Measurements from ENCODE around the gene LGI2.
"Not testable (repeated sequence)": the region's sequence is repeated elsewhere in the genome, so short reads cannot be mapped to it uniquely, and the experiment has no call there.

The LGI2 gene

DNA sequence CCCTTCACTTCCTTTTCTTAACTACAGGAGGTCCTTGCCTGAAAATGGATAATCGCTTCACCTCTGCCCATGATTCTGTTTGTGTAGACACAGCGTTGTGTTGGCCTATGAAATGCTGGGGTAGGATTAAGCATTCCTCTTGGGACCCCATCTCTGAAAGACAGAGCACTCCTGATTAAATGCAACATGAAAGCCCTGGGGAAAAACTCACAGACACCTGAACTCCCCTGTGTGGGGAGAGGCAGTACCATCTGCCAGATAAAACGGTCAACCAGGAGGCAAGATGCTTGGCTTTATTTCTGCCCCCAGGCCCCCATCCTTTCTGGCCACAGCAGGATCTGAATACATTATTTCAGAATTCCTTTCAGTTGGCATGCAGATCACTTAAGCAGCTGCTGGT, 1.9 kb downstream of the LGI2 start:
- H3K9ac ChIP-seq (ENCODE audit: low read depth, low read length), result no peak overlapping the region
- peaks cover 10% of the 10 kb centered on the region for H3K4me1 ChIP-seq (ENCODE audit: insufficient read depth, low read length)
- H3K9me3 ChIP-seq (ENCODE audit: control insufficient read depth, insufficient read depth, low read length), result no peaks in the 10 kb centered on the region
- no peaks in the 10 kb centered on the region for H3K36me3 ChIP-seq (ENCODE audit: insufficient read depth, low read length)

DNA sequence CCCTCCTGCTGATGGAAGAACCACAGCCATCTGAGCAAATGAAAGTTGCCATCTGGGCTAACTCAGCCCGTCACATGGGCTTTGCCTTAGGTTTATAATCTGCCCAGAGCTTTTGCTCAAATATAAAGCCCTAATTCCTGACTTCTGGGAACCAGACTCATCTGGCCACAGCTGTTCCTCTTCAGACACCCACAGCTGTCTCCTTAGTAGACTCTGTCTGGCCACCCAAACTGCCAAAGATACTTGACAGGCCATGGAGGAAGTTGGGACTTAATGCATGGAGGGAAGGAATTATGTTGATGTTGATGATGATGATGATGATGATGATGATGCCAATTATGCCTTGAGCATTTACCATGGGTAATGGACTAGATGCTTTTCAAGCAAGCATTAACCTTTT, 8.0 kb downstream of the LGI2 start:
- no peaks in the 10 kb centered on the region for H3K9me3 ChIP-seq (ENCODE audit: control insufficient read depth, insufficient read depth, low read length)
- no peaks in the 10 kb centered on the region for H3K36me3 ChIP-seq (ENCODE audit: insufficient read depth, low read length)
- no peak overlapping the region for H3K9ac ChIP-seq (ENCODE audit: low read depth, low read length)
- H3K4me1 ChIP-seq (ENCODE audit: insufficient read depth, low read length), result no peaks in the 10 kb centered on the region

DNA sequence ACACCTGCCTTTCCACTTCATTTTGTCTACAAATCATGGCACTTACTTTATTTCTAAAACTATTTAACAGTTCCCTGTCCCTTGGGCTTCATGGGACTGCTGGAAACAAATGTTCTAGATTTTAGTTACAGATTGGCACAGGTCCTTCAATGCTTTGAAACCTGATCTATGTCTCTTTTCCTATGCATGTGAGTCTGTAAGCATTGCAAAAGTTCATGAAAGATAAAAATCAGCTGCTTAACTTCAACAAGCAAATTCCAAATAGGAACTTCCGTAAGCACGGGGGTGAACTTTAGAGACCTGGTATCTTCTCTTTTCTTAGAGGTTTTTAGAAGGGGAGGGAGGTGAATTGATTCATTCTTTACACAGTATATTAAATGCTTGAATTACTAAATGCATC, 9.5 kb downstream of the LGI2 start:
- H3K4me1 ChIP-seq (ENCODE audit: insufficient read depth, low read length), result no peaks in the 10 kb centered on the region
- no peaks in the 10 kb centered on the region for H3K36me3 ChIP-seq (ENCODE audit: insufficient read depth, low read length)
- H3K9me3 ChIP-seq (ENCODE audit: control insufficient read depth, insufficient read depth, low read length), result no peaks in the 10 kb centered on the region
- no peak overlapping the region for H3K9ac ChIP-seq (ENCODE audit: low read depth, low read length)

DNA sequence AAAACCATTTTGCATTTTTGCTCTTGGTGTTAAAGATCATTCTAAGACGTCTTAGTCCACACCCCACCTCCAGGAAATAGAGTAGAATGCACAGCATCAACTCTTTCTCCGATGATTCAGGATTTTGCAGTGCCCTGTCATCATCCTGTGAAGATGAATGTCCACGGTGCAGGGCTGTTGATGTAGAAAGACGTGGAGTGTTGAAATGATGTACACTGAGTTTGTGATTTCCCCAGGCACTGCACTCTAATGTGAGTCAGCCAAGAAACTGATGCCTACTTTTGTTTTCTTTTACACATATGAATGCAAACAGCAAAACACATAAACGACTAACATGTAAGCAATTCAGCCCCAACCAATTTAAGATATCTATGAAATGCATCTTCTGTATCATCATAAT, 10.5 kb downstream of the LGI2 start:
- Histone ChIP-seq H3K9ac (ENCODE audit: low read depth, low read length) (no peak overlapping the region), H3K4me1 (ENCODE audit: insufficient read depth, low read length) (peaks cover 2% of the 10 kb centered on the region; the same call in 1 of the 2 replicates), H3K36me3 (ENCODE audit: insufficient read depth, low read length) (no peaks in the 10 kb centered on the region), H3K9me3 (ENCODE audit: control insufficient read depth, insufficient read depth, low read length) (no peaks in the 10 kb centered on the region)

DNA sequence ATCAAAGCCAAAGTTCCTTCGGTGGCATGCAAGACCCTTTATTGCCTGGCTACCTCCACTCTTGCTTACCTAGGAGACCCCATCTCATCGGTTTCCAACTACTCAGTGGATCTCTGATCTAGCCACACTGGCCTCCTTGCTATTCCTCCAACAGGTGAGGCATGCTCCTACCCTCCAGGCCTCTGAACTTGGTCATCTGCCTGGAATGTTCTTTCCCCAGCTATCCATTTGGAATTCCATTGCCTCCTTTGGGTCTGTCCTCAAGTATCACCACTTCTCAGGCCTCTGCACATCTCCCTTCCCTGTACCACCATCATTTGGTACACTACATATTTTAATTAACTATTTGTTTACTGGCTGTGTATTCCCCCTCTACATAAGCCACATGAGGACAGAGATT, 11.2 kb downstream of the LGI2 start:
- Histone ChIP-seq H3K36me3 (ENCODE audit: insufficient read depth, low read length) (no peaks in the 10 kb centered on the region), H3K9me3 (ENCODE audit: control insufficient read depth, insufficient read depth, low read length) (no peaks in the 10 kb centered on the region), H3K9ac (ENCODE audit: low read depth, low read length) (no peak overlapping the region), H3K4me1 (ENCODE audit: insufficient read depth, low read length) (peaks cover 7% of the 10 kb centered on the region)

DNA sequence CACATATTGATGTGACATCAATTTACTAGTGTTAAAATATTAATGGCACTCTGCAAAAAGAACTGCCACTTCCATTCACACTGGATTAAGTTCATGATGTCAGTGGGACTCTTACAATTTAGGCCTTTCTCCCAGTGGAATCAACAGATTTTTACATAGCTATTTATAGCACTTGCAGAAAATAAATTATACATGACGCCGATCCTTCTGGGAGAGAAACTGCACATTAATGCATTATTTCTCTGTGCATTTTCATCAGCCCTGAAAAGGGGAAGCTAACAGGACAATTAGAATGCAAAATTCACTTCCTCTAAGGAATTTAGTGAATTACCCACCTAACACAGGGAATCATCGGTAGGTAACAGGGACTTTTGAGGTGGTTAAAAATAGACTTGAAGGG, 15.7 kb downstream of the LGI2 start:
- H3K4me1 ChIP-seq (ENCODE audit: insufficient read depth, low read length), result peaks cover 7% of the 10 kb centered on the region
- no peaks in the 10 kb centered on the region for H3K36me3 ChIP-seq (ENCODE audit: insufficient read depth, low read length)
- no peak overlapping the region for H3K9ac ChIP-seq (ENCODE audit: low read depth, low read length)
- H3K9me3 ChIP-seq (ENCODE audit: control insufficient read depth, insufficient read depth, low read length), result no peaks in the 10 kb centered on the region

DNA sequence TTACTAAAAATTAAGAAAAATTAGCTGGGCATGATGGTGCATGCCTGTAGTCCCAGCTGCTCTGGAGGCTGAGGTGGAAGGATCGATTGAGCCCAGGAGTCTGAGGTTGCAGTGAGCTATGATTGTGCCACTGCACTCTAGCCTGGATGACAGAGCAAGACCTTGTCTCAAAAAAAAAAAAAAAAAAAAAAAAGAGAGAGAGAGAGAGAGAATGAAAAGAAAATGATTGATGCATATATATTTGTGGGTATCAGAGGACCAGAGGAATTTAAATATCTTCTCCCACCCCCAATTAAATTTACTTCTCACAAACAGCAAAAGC, 16.1 kb downstream of the LGI2 start:
- not testable (repeated sequence) for H3K9me3 ChIP-seq (ENCODE audit: control insufficient read depth, insufficient read depth, low read length); H3K36me3 ChIP-seq (ENCODE audit: insufficient read depth, low read length); H3K9ac ChIP-seq (ENCODE audit: low read depth, low read length); H3K4me1 ChIP-seq (ENCODE audit: insufficient read depth, low read length)

DNA sequence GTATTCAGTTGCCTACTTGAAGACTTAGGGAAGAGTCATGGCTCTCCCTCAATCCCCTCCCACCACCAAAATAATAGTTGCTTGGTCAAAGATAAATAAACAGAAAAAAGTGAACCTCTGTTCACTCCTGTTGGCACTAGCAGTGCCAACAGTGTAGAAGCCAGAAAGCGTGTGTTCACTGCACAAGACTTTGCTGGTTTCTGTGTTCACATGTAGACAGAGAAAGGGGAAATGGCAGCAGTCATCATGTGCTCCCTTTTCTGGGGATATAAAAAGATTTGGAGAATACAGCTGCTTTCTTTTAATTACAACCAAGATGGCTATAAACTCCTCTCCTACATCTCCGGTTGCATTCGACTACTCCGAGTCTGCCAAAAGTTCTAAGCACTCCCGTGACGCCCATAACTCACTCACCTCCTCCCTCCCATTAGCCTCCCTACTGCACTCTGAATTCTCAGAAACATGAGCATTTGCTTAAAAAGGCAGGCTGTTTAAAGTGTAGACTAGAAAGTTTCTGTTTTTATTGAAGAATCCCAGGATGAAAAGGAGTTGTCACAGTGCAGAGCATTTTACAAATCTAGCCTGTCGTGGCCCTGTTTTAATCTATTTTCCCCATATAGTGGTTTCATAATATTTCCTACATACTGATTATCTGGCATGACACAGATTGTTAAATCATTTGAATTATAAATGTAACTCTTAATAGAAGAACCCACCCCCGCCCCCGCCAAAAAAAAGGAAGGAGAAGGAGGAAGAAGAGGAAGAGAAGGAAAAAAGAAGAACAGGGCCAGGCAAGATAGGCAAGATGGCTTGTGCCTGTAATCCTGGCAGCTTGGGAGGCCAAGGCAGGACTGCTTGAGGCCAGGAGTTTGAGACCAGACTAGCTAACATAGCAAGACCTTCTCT, 16.7 kb downstream of the LGI2 start:
- H3K4me1 ChIP-seq (ENCODE audit: insufficient read depth, low read length), result peaks cover 7% of the 10 kb centered on the region
- no peak overlapping the region for H3K9ac ChIP-seq (ENCODE audit: low read depth, low read length)
- no peaks in the 10 kb centered on the region for H3K36me3 ChIP-seq (ENCODE audit: insufficient read depth, low read length)
- H3K9me3 ChIP-seq (ENCODE audit: control insufficient read depth, insufficient read depth, low read length), result no peaks in the 10 kb centered on the region

DNA sequence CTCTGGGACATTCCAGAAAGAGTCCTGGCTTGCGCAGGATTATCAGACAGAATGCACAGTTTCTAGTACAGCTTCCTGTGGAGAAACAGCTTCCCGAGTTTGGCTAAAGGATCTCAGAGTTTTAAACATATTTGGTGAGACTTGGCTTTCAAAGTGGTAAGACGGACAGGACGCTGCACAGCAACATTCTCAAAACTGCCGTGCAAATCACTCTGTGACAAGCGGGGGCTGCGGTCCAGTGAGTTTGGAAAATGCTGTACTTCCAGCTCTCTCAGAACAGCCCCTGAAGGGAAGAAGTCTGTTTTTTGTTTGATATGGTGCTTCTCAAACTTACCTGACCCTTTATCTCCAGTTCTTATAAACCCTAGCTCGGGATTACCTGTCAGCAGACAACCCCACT, 18.1 kb downstream of the LGI2 start:
- Histone ChIP-seq H3K36me3 (ENCODE audit: insufficient read depth, low read length) (no peaks in the 10 kb centered on the region), H3K9me3 (ENCODE audit: control insufficient read depth, insufficient read depth, low read length) (no peaks in the 10 kb centered on the region), H3K9ac (ENCODE audit: low read depth, low read length) (no peak overlapping the region), H3K4me1 (ENCODE audit: insufficient read depth, low read length) (peaks cover 7% of the 10 kb centered on the region)

DNA sequence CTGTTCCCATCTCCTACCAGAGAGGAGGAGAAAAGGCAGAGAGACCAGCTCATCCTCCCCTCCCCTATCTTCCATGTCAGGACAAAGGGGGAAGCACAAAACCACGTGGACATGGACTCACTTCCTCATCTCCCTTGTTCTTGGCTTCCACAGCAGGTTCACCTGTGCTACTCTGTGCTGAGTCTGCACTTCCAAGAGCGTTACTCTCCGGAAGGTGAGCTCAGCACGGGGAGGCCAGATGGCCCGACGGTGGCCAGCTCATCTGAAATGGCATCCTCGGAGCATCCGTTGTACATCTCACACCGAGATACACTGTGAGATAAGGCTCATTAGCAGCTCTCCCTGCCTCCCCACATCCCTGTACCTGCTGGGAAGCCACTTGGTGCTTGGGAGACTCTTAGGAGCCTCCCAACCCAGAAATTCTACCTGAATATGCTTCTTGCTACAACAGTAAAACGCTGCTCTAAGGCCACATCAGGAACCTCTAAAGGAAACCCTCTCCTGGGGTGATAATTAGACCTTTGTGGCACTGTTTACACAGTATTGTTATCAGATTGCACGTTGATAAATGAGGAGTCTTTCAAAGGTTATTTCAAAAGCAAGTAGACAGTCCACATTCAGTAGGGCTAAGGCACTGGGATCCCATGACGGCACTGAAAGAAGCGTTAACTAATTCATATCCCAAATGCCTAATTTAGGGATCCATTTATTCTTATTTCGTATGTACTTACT, 19.4 kb downstream of the LGI2 start:
- no peaks in the 10 kb centered on the region for H3K36me3 ChIP-seq (ENCODE audit: insufficient read depth, low read length)
- peaks cover 7% of the 10 kb centered on the region for H3K4me1 ChIP-seq (ENCODE audit: insufficient read depth, low read length)
- H3K9me3 ChIP-seq (ENCODE audit: control insufficient read depth, insufficient read depth, low read length), result no peaks in the 10 kb centered on the region
- H3K9ac ChIP-seq (ENCODE audit: low read depth, low read length), result no peak overlapping the region

DNA sequence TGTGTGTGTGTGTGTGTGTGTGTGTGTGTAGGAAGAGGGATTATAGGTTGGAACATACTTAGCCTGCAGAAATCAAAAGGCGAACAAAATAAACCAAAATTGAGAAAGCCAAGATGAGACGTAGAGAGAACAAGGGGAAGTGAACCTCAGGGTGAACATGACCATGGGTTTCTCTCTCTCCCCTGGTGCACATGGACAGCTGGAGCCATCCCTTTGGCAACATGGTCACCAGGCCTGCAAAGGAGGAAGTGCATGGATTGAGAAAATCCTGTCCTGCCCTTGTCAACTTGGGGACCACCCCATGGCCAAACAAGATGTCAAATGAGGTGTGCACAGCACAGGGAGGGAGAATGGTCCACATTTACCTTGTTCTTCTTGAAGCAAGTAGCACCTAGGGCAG, 23.1 kb downstream of the LGI2 start:
- H3K4me1 ChIP-seq (ENCODE audit: insufficient read depth, low read length), result no peaks in the 10 kb centered on the region
- H3K36me3 ChIP-seq (ENCODE audit: insufficient read depth, low read length), result no peaks in the 10 kb centered on the region
- no peaks in the 10 kb centered on the region for H3K9me3 ChIP-seq (ENCODE audit: control insufficient read depth, insufficient read depth, low read length)
- no peak overlapping the region for H3K9ac ChIP-seq (ENCODE audit: low read depth, low read length)

DNA sequence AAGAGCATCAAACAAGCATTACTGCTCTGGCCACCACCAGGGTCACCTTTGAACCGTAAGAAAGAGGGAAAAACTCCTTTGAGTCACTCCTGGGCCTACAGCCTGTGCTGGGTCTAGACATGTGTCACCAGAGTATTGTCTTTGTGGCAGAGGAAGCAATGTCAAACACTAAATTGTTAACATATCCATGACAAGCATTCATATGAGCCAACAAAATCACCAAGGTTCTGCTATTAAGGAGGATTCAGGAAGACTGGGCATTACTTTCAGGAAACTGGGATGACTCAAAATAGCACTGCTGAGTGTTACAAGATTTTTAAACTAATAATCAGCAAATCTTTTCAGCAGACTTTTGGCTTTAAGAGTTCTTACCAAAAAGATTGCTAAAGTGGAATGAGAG, 28.1 kb downstream of the LGI2 start:
- no peaks in the 10 kb centered on the region for H3K9me3 ChIP-seq (ENCODE audit: control insufficient read depth, insufficient read depth, low read length)
- H3K4me1 ChIP-seq (ENCODE audit: insufficient read depth, low read length), result peaks cover 7% of the 10 kb centered on the region; the same call in 1 of the 2 replicates
- H3K36me3 ChIP-seq (ENCODE audit: insufficient read depth, low read length), result no peaks in the 10 kb centered on the region
- no peak overlapping the region for H3K9ac ChIP-seq (ENCODE audit: low read depth, low read length)

DNA sequence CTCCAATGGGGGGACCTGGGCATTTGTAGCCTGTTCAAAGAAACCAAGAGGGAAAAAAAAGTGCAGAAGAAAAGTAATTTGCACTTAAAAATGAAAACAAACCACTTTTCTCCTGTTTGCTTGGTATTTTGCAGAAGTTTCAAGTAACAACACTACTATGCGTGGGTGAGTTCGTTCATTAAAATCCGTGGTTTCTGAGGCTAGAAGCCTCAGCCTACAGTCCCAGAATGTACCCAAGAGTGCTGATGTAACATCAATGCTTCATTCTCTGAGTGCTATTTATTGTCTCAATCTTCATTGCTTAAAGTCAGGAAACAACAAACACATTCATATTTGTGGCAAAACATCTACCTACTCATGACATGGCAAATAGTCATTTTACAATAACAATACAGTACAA, 29.2 kb downstream of the LGI2 start:
- peaks cover 7% of the 10 kb centered on the region; the same call in 1 of the 2 replicates for H3K4me1 ChIP-seq (ENCODE audit: insufficient read depth, low read length)
- H3K36me3 ChIP-seq (ENCODE audit: insufficient read depth, low read length), result no peaks in the 10 kb centered on the region
- no peak overlapping the region for H3K9ac ChIP-seq (ENCODE audit: low read depth, low read length)
- no peaks in the 10 kb centered on the region for H3K9me3 ChIP-seq (ENCODE audit: control insufficient read depth, insufficient read depth, low read length)

DNA sequence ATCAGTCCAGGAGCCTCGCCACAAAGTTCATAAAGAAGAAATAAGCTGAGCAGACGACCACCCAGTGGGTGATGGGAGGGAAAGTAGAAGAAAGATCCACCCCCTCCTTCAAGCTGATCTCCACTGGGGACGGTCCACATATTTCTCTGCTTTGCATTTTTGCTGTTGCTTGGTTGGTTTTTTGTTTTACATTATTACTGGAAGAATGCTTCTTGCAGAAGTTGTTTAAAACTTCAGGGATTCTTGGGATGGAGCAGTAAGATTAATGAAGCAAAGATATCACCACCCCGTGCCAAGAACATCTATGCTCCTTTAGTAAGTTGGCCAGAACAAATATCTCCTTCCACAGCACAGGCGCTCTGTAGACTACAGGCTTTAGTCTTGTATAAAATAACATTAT, 30.1 kb downstream of the LGI2 start:
- H3K36me3 ChIP-seq (ENCODE audit: insufficient read depth, low read length), result no peaks in the 10 kb centered on the region
- H3K9me3 ChIP-seq (ENCODE audit: control insufficient read depth, insufficient read depth, low read length), result no peaks in the 10 kb centered on the region
- peaks cover 7% of the 10 kb centered on the region; the same call in 1 of the 2 replicates for H3K4me1 ChIP-seq (ENCODE audit: insufficient read depth, low read length)
- H3K9ac ChIP-seq (ENCODE audit: low read depth, low read length), result no peak overlapping the region
